SK-N-SH (cell line): ENCODE results near the gene PRR15L. TPM values are rescaled to one million over a fixed set of nuclear protein-coding genes. Genes with fewer than 3 reads are reported as not detected.

Experiments used
- CTCF ChIA-PET: fragments of 300-600, 350-600 bp; formaldehyde crosslinking; extraction: SDS; loops from one replicate; lab custom pipeline; 2021; lab: Yijun Ruan, JAX
- POLR2A ChIA-PET: fragments of 350-600 bp; sonication (Branson Sonifier 250); formaldehyde crosslinking; extraction: SDS; loops from one replicate; lab custom pipeline; 2020; ENCODE audit warnings: antibody characterized with exemption, inconsistent platforms; lab: Yijun Ruan, JAX
- DNase-seq: peaks from one replicate; pipeline ENCODE4 v3.0.0; 2012
- H2AFZ ChIP-seq: fragments of 200-600 bp; sonication (generic); 2 replicates; pipeline ENCODE4 v1.8.1; 2016; ENCODE audit warnings: antibody characterized with exemption, mild to moderate bottlenecking, low read depth
- H3F3A ChIP-seq: fragments of 200-600 bp; sonication (generic); replicated peaks from 2 replicates; pipeline ENCODE3; 2016; ENCODE audit warnings: antibody characterized with exemption, mild to moderate bottlenecking; ENCODE audit not compliant: insufficient read depth
- H3K27ac ChIP-seq, 2 experiments: fragments of 200-500 bp in 1 of 2; fragments of 200-600 bp in 1 of 2; sonication (Bioruptor generic) in 1 of 2; sonication (generic), shearing (Covaris generic) in 1 of 2; 2 replicates each; pipeline versions ENCODE4 v1.5.1 to v1.6.1; 2014 to 2016; ENCODE audit warnings: low read depth in 2 of 2, inconsistent platforms in 1 of 2, low read length in 1 of 2, mild to moderate bottlenecking in 1 of 2, mixed read lengths in 1 of 2
- H3K27me3 ChIP-seq: fragments of 200-600 bp; sonication (generic), shearing (Covaris generic); 2 replicates; pipeline ENCODE4 v1.6.1; 2016; ENCODE audit warnings: mixed run types; ENCODE audit not compliant: insufficient read depth
- H3K36me3 ChIP-seq, 2 experiments: fragments of 200-500 bp in 1 of 2; fragments of 200-600 bp in 1 of 2; sonication (Bioruptor generic) in 1 of 2; sonication (generic) in 1 of 2; replicated peaks in 1 of 2; 2 replicates each; pipeline versions ENCODE3 to v1.5.1; 2014 to 2016; ENCODE audit warnings: low read length in 1 of 2, mild to moderate bottlenecking in 1 of 2; ENCODE audit not compliant: insufficient read depth in 2 of 2, control insufficient read depth in 1 of 2
- H3K4me1 ChIP-seq, 2 experiments: fragments of 200-500 bp in 1 of 2; fragments of 200-600 bp in 1 of 2; sonication (Bioruptor generic) in 1 of 2; sonication (generic), shearing (Covaris generic) in 1 of 2; 2 replicates each; pipeline versions ENCODE4 v1.5.1 to v1.6.1; 2014 to 2016; ENCODE audit warnings: low read depth in 1 of 2, low read length in 1 of 2, mixed run types in 1 of 2; ENCODE audit not compliant: insufficient read depth in 2 of 2, control insufficient read depth in 1 of 2
- H3K4me2 ChIP-seq: fragments of 200-600 bp; sonication (generic), shearing (Covaris generic); 2 replicates; pipeline ENCODE4 v1.6.1; 2017; ENCODE audit warnings: mixed run types
- H3K4me3 ChIP-seq, 2 experiments: fragments of 200-500 bp in 1 of 2; fragments of 200-600 bp in 1 of 2; sonication (Bioruptor generic) in 1 of 2; sonication (generic), shearing (Covaris generic) in 1 of 2; 2 replicates each; pipeline versions ENCODE4 v1.5.1 to v1.8.1; 2014 to 2016; ENCODE audit warnings: low read depth in 2 of 2, inconsistent platforms in 1 of 2, low read length in 1 of 2, mild to moderate bottlenecking in 1 of 2, mixed read lengths in 1 of 2, moderate library complexity in 1 of 2
- H3K79me2 ChIP-seq: fragments of 200-600 bp; sonication (generic); 2 replicates; pipeline ENCODE4 v1.8.1; 2017; ENCODE audit warnings: mild to moderate bottlenecking; ENCODE audit not compliant: insufficient read depth
- H3K9ac ChIP-seq: fragments of 200-600 bp; sonication (generic); 2 replicates; pipeline ENCODE4 v1.6.1; 2017; ENCODE audit warnings: mixed run types
- H3K9me2 ChIP-seq: fragments of 200-600 bp; sonication (generic); 2 replicates; pipeline ENCODE4 v1.6.1; 2017; ENCODE audit warnings: mixed run types
- H3K9me3 ChIP-seq: fragments of 200-600 bp; sonication (generic); 2 replicates; pipeline ENCODE4 v1.6.1; 2017; ENCODE audit warnings: mixed run types, mild to moderate bottlenecking, moderate library complexity
- H4K20me1 ChIP-seq: fragments of 200-600 bp; sonication (generic); 2 replicates; pipeline ENCODE4 v1.6.1; 2017; ENCODE audit warnings: mild to moderate bottlenecking, mixed run types; ENCODE audit not compliant: insufficient read depth
- FOXJ3 ChIP-seq: sonication (generic); formaldehyde crosslinking; IDR thresholded peaks from 2 replicates; pipeline ENCODE4 v1.5.1; 2020; ENCODE audit warnings: mild to moderate bottlenecking, missing genetic modification reagents
- FOXM1 ChIP-seq: IDR thresholded peaks from 2 replicates; pipeline ENCODE4 v1.4.0; 2012; ENCODE audit warnings: low read depth, mild to moderate bottlenecking
- GABPA ChIP-seq: IDR thresholded peaks from 2 replicates; pipeline ENCODE4 v1.4.0; 2012; ENCODE audit warnings: low read depth, mild to moderate bottlenecking
- GATA2 ChIP-seq: sonication (generic); formaldehyde crosslinking; IDR thresholded peaks from 2 replicates; pipeline ENCODE4 v1.5.0; 2020; ENCODE audit warnings: mild to moderate bottlenecking, missing genetic modification reagents
- NFIC ChIP-seq: IDR thresholded peaks from 2 replicates; pipeline ENCODE4 v1.4.0; 2012; ENCODE audit warnings: borderline replicate concordance
- RAD21 ChIP-seq: IDR thresholded peaks from 2 replicates; pipeline ENCODE4 v1.6.1; 2012; ENCODE audit warnings: mild to moderate bottlenecking, low read length
- RFX5 ChIP-seq: IDR thresholded peaks from 2 replicates; pipeline ENCODE4 v1.6.1; 2012; ENCODE audit warnings: mild to moderate bottlenecking, improper control_type of control experiment, low read length
- SMC3 ChIP-seq: IDR thresholded peaks from 2 replicates; pipeline ENCODE4 v1.6.1; 2012; ENCODE audit warnings: low read depth, low read length, improper control_type of control experiment
- TAF1 ChIP-seq: IDR thresholded peaks from 2 replicates; pipeline ENCODE4 v1.6.1; 2012; ENCODE audit warnings: low read depth, mild to moderate bottlenecking, low read length, moderate library complexity, borderline replicate concordance
- TEAD4 ChIP-seq: IDR thresholded peaks from 2 replicates; pipeline ENCODE4 v1.4.0; 2012; ENCODE audit warnings: mild to moderate bottlenecking, borderline replicate concordance; ENCODE audit not compliant: insufficient read depth
- WGBS: methylation state at CpG from one replicate; pipeline ENCODE4 v1.1.6; 2017; ENCODE audit warnings: low lambda C conversion rate; 5-methylcytosine and 5-hydroxymethylcytosine counted together
- polyA plus RNA-seq, 3 experiments: library from polyadenylated mRNA; depleted of rRNA; stranded (reverse); fragments of >200 nt; gene quantifications; 2 replicates each; pipeline ENCODE4 v1.2.3, GENCODE V29; 2012
- TF ChIP-seq, protein P1 (sequence below): fragments of 150-350 bp; IDR thresholded peaks from 2 replicates; pipeline ENCODE4 v1.6.1; 2016; ENCODE audit warnings: mild to moderate bottlenecking, low read depth, low read length
- TF ChIP-seq, protein P2 (sequence below): IDR thresholded peaks from 2 replicates; pipeline ENCODE4 v1.4.0; 2012; ENCODE audit warnings: low read depth, borderline replicate concordance
- TF ChIP-seq, protein P3 (sequence below): fragments of 200-600 bp; sonication (generic); IDR thresholded peaks from 2 replicates; pipeline ENCODE4 v1.6.1; 2017; ENCODE audit warnings: antibody characterized with exemption, mild to moderate bottlenecking, moderate library complexity

Gene PRR15L
- polyA plus RNA-seq, 1 of the 3 experiments (the other 2 are of a cell fraction): not detected

DNA sequence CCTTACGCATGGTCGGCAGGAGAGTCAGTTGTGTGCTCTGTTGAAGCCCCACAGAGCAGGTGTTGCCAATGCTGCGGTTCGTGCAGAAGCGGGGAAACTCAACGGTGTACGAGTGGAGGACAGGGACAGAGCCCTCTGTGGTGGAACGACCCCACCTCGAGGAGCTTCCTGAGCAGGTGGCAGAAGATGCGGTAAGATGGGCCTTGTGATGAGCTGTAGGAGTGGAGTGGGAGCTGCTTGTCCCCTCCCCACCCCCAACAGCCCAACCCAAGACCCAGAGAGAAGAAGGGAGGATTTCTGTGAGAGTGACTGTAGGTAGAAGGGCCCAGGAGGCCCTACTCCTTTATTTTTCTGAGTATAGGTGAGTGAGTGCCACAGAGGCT is 18.1 kb upstream of the PRR15L start:
- Histone ChIP-seq H3F3A (no peaks in the 10 kb centered on the region), H3K36me3 (peaks cover 52 to 67% of the 10 kb centered on the region in 2 experiments), H3K4me3 (no peak overlapping the region), H4K20me1 (no peaks in the 10 kb centered on the region), H3K9me2 (no peaks in the 10 kb centered on the region), H3K9ac (no peak overlapping the region), H3K27me3 (no peaks in the 10 kb centered on the region), H3K9me3 (no peaks in the 10 kb centered on the region), H3K4me1 (peaks cover 12 to 38% of the 10 kb centered on the region in 2 experiments; a peak in 3 of 4 replicates), H3K4me2 (no peak overlapping the region), H2AFZ (no peak overlapping the region), H3K27ac (no peak overlapping the region), H3K79me2 (peaks cover 23% of the 10 kb centered on the region)
- no peak for DNase-seq
- 92% methylated on average over 10 of the region's 10 CpGs for WGBS
- ChIA-PET CTCF (interaction anchor here (0.5 to 41.8 kb wide), 7 partner anchors 11 to 173 kb away, joined by 3 to 1752 read pairs (median 3); partner anchors contain the start of genes PNPO, PRR15L and SCRN2), POLR2A (interaction anchor here (0.8 to 1.8 kb wide), 4 partner anchors 38 to 80 kb away, joined by 3 to 11 read pairs (median 4); partner anchors contain the start of gene SP2)
- TF ChIP-seq RAD21: no peak
- TF ChIP-seq, protein P1, sequence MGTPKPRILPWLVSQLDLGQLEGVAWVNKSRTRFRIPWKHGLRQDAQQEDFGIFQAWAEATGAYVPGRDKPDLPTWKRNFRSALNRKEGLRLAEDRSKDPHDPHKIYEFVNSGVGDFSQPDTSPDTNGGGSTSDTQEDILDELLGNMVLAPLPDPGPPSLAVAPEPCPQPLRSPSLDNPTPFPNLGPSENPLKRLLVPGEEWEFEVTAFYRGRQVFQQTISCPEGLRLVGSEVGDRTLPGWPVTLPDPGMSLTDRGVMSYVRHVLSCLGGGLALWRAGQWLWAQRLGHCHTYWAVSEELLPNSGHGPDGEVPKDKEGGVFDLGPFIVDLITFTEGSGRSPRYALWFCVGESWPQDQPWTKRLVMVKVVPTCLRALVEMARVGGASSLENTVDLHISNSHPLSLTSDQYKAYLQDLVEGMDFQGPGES: no peak
- no peak for TF ChIP-seq GATA2 (CRISPR knock-in tag)
- no peak for TF ChIP-seq RFX5
- TF ChIP-seq SMC3: no peak
- no peak for TF ChIP-seq FOXJ3 (CRISPR knock-in tag)
- TF ChIP-seq FOXM1: no peak
- TF ChIP-seq, protein P2, sequence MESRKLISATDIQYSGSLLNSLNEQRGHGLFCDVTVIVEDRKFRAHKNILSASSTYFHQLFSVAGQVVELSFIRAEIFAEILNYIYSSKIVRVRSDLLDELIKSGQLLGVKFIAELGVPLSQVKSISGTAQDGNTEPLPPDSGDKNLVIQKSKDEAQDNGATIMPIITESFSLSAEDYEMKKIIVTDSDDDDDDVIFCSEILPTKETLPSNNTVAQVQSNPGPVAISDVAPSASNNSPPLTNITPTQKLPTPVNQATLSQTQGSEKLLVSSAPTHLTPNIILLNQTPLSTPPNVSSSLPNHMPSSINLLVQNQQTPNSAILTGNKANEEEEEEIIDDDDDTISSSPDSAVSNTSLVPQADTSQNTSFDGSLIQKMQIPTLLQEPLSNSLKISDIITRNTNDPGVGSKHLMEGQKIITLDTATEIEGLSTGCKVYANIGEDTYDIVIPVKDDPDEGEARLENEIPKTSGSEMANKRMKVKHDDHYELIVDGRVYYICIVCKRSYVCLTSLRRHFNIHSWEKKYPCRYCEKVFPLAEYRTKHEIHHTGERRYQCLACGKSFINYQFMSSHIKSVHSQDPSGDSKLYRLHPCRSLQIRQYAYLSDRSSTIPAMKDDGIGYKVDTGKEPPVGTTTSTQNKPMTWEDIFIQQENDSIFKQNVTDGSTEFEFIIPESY: no peak
- no peak for TF ChIP-seq NFIC
- TF ChIP-seq GABPA: no peak
- no peak for TF ChIP-seq TAF1
- no peak for TF ChIP-seq TEAD4
- TF ChIP-seq, protein P3, sequence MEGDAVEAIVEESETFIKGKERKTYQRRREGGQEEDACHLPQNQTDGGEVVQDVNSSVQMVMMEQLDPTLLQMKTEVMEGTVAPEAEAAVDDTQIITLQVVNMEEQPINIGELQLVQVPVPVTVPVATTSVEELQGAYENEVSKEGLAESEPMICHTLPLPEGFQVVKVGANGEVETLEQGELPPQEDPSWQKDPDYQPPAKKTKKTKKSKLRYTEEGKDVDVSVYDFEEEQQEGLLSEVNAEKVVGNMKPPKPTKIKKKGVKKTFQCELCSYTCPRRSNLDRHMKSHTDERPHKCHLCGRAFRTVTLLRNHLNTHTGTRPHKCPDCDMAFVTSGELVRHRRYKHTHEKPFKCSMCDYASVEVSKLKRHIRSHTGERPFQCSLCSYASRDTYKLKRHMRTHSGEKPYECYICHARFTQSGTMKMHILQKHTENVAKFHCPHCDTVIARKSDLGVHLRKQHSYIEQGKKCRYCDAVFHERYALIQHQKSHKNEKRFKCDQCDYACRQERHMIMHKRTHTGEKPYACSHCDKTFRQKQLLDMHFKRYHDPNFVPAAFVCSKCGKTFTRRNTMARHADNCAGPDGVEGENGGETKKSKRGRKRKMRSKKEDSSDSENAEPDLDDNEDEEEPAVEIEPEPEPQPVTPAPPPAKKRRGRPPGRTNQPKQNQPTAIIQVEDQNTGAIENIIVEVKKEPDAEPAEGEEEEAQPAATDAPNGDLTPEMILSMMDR: no peak
